Kidney (tissue), 14 donors: Measurements from ENCODE around the gene ZNF865. TPM values are rescaled to one million over a fixed set of nuclear protein-coding genes. Genes with fewer than 3 reads are reported as not detected.

Source experiments
- DNase-seq, 5 donors: peaks; one replicate each; pipeline ENCODE4 v3.0.0-alpha.2; 2013 to 2020
- FAIRE-seq: peaks from 2 replicates; lab custom pipeline; 2012; peaks lifted over from hg19 to GRCh38; lab: Jason Lieb, UNC
- H3K27ac ChIP-seq, 2 donors: one replicate each; pipeline ENCODE4 v1.7.0; 2013; ENCODE audit warnings: low read depth in 2 of 2, low read length in 2 of 2, inconsistent platforms in 1 of 2
- H3K27me3 ChIP-seq: one replicate; pipeline ENCODE4 v1.7.1; 2013; ENCODE audit warnings: low read length, inconsistent platforms; ENCODE audit not compliant: control insufficient read depth, insufficient read depth
- H3K36me3 ChIP-seq, 3 donors: one replicate each; pipeline versions ENCODE4 v1.7.0 to v1.7.1; 2013; ENCODE audit warnings: low read length in 3 of 3, control low read depth in 1 of 3, inconsistent platforms in 1 of 3; ENCODE audit not compliant: insufficient read depth in 3 of 3, control insufficient read depth in 2 of 3
- H3K4me1 ChIP-seq, 3 donors: one replicate each; pipeline versions ENCODE4 v1.7.0 to v1.7.1; 2013; ENCODE audit warnings: low read length in 3 of 3, inconsistent platforms in 1 of 3, low read depth in 1 of 3; ENCODE audit not compliant: control insufficient read depth in 2 of 3, insufficient read depth in 2 of 3
- H3K4me3 ChIP-seq, 3 donors: one replicate each; pipeline versions ENCODE4 v1.7.0 to v1.8.1; 2013; ENCODE audit warnings: low read length in 3 of 3, control low read depth in 1 of 3, inconsistent platforms in 1 of 3
- H3K9ac ChIP-seq, 3 donors: one replicate each; pipeline versions ENCODE4 v1.7.0 to v1.7.1; 2013; ENCODE audit warnings: low read length in 3 of 3, control low read depth in 1 of 3, inconsistent platforms in 1 of 3
- H3K9me3 ChIP-seq, 3 donors: one replicate each; pipeline versions ENCODE4 v1.7.0 to v1.7.1; 2013; ENCODE audit warnings: low read length in 3 of 3, control low read depth in 1 of 3, inconsistent platforms in 1 of 3; ENCODE audit not compliant: control insufficient read depth in 2 of 3, insufficient read depth in 1 of 3
- CTCF ChIP-seq: IDR thresholded peaks from 3 replicates; pipeline ENCODE4 v1.5.1; 2012; ENCODE audit warnings: mild to moderate bottlenecking, moderate library complexity, borderline replicate concordance; ENCODE audit not compliant: insufficient read depth; ENCODE audit errors: extremely low read depth
- intact Hi-C: fragments of 100-400 bp; cut with DNase I; formaldehyde crosslinking; loops from one replicate; pipeline ENCODE4 v1.11.1; 2022
- polyA plus RNA-seq: library from polyadenylated mRNA; stranded (reverse); fragments of 350-450 nt; fragmentation: Illumina TruSeq; extraction: RNeasy Lipid Tissue Mini Kit (QIAGEN cat#74804); gene quantifications from one replicate; pipeline ENCODE4 v1.2.3, GENCODE V29; 2014; ENCODE audit warnings: low read depth, low replicate concordance; ENCODE audit not compliant: insufficient read depth
- total RNA-seq: library from RNA; stranded (reverse); fragmentation: NEBNext Ultra II Directional; extraction: Animal tissue kit (Norgen Biotek cat#: 25700); gene quantifications from one replicate; pipeline ENCODE4 v1.2.1, GENCODE V29; 2021
- donor health status: control.
- donor health status: control.
- donor health status: control.
- donor health status: control.
- donor health status: control.
- donor health status: DM: yes; HTN: yes; CAD: no.
- donor health status: Normal renal cell carcinoma (clear cell type).

The ZNF865 gene
- total and polyA plus RNA-seq, 2 donors from 2014 or later, result 5.8 to 17.4 TPM

GRCh38 chr19:55641426-55642152 is 36.1 kb downstream of the ZNF865 start:
- H3K36me3 ChIP-seq, result no peaks in the 10 kb centered on the region
- H3K27me3 ChIP-seq, result no peaks in the 10 kb centered on the region
- FAIRE-seq (no peak), DNase-seq (peak in 1 of 5 donors; percentile 38)
- TF ChIP-seq CTCF, result no peak
- H3K9ac ChIP-seq, result peak overlapping the region; percentile 50 to 84 (median 69)
- H3K9me3 ChIP-seq, result no peaks in the 10 kb centered on the region
- H3K4me1 ChIP-seq, result peaks cover 0 to 38% (median 4%) of the 10 kb centered on the region in 3 donors
- intact Hi-C loops, result no loop called here
- H3K27ac ChIP-seq, result peak overlapping the region; percentile 63 to 89
- H3K4me3 ChIP-seq, result peak overlapping the region; percentile 64 to 84 (median 79)

- FAIRE-seq (no peak), DNase-seq (peak in 2 of 5 donors; percentile 62 to 90)
- peak overlapping the region; percentile 46 to 82 (median 79) for H3K4me3 ChIP-seq
- H3K9me3 ChIP-seq, result no peaks in the 10 kb centered on the region
- peak overlapping the region in 2 of 3 donors; percentile 18 to 84 for H3K9ac ChIP-seq
- no peaks in the 10 kb centered on the region for H3K27me3 ChIP-seq
- peaks cover 0 to 39% (median 4%) of the 10 kb centered on the region in 3 donors for H3K4me1 ChIP-seq
- peak overlapping the region; percentile 45 to 74 for H3K27ac ChIP-seq
- TF ChIP-seq CTCF, result no peak
- intact Hi-C loops, result no loop called here
- no peaks in the 10 kb centered on the region for H3K36me3 ChIP-seq
Measured at GRCh38 chr19:55642153-55643002, 36.9 kb downstream of the ZNF865 start.

- TF ChIP-seq CTCF, result no peak
- DNase-seq (peak; percentile 73 to 94 (median 84)), FAIRE-seq (no peak)
- Histone ChIP-seq H3K9me3 (no peaks in the 10 kb centered on the region), H3K9ac (peak within 1 kb of the TSS; percentile 30 to 84 (median 69)), H3K36me3 (no peaks in the 10 kb centered on the region), H3K4me1 (peaks cover 0 to 41% (median 4%) of the 10 kb centered on the region in 3 donors), H3K4me3 (peak within 1 kb of the TSS; percentile 53 to 82 (median 79)), H3K27ac (peak within 1 kb of the TSS; percentile 72 to 74), H3K27me3 (no peaks in the 10 kb centered on the region)
- intact Hi-C loops, result no loop called here
Measured at GRCh38 chr19:55643003-55643886, 37.8 kb downstream of the ZNF865 start, which contains the start of gene ZNF581. ZNF581 (plus strand) TSS chr19:55643649; CDS start chr19:55644572, 923 bp downstream.
